Measurements from ENCODE around the gene TMEM61. TPM values are rescaled to one million over a fixed set of nuclear protein-coding genes. Genes with fewer than 3 reads are reported as not detected.

The TMEM61 gene
- total RNA-seq, 1 experiment from 2014 or later, result not detected

DNA sequence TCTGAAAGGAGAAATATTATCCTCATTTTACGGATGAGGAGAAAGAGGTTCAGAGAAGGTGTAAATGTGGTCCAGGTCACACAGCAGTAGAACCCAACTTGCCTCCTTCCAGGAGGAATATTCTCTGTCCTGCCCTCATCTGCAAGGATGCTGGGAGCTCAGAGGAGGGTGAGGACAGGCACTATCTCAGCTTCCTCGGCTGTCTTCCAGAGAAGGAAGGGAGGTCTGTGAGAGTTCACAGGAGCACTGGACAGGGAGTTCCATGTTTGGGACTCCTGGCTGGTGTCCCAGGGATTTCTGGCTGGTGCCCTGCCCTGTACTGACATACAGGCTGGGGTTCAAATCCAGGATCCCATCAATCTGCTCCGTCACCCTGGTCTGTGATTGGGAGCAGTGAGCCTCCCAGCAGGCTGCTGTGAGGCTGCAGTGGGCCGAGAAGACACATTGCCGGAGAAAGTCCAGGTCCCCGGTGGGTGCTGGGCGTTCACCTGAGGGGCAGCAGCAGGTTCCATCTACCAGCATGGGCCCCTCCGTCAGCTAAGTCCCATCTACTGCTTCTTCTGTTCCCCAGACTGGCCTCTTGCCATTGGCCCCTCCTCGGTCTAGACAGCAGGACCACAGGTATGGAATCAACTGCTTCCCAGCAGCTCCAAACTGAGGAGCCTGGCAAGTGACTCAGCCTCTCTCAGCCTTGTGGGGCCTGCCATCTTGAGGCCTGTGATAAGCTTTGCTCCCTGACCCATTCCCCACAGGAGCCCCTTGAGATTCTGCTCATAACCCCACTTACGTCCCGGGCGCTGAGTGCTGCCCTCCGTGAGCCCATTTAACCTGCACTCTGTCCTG is 9.8 kb downstream of the TMEM61 start:
- DNase-seq, result no peak
- Mint-ChIP-seq H3K36me3 (ENCODE audit: insufficient read depth, unreplicated experiment) (no peaks in the 10 kb centered on the region), H3K4me1 (ENCODE audit: low read depth, unreplicated experiment) (no peaks in the 10 kb centered on the region), H3K27ac (ENCODE audit: unreplicated experiment) (no peak overlapping the region), H3K27me3 (ENCODE audit: insufficient read depth, unreplicated experiment) (no peaks in the 10 kb centered on the region), H3K4me3 (ENCODE audit: unreplicated experiment) (no peak overlapping the region), H3K9me3 (ENCODE audit: unreplicated experiment) (no peaks in the 10 kb centered on the region)
- Histone ChIP-seq H3K36me3 (ENCODE audit: control insufficient read depth, insufficient read depth, low read length) (no peaks in the 10 kb centered on the region), H3K4me3 (ENCODE audit: low read depth, low read length) (no peak overlapping the region), H3K4me1 (no peaks in the 10 kb centered on the region), H3K9me3 (no peaks in the 10 kb centered on the region), H3K27me3 (replicated peaks; ENCODE audit: control insufficient read depth, insufficient read depth, low read length) (no peaks in the 10 kb centered on the region)
- ChIA-PET CTCF (interaction anchor here (0.6 to 0.7 kb wide), 3 partner anchors 8 to 39 kb away, joined by 3 to 5 read pairs (median 3); partner anchors contain the start of gene BSND), POLR2A (no interaction called here)
- intact Hi-C loops (cut with micrococcal nuclease; ENCODE audit: unreplicated experiment), result loop anchor here (1.0 kb wide), 1 partner anchor 13 kb away; no protein-coding TSS in a partner anchor
- no peak for TF ChIP-seq CTCF (IDR thresholded peaks at IDR 0.05; ENCODE audit: insufficient read depth in 1 of 2, low read depth in 1 of 2, low read length in 1 of 2, severe bottlenecking in 1 of 2, unreplicated experiment in 1 of 2)
- BruUV-seq (replicated peaks), result no TSS peak

DNA sequence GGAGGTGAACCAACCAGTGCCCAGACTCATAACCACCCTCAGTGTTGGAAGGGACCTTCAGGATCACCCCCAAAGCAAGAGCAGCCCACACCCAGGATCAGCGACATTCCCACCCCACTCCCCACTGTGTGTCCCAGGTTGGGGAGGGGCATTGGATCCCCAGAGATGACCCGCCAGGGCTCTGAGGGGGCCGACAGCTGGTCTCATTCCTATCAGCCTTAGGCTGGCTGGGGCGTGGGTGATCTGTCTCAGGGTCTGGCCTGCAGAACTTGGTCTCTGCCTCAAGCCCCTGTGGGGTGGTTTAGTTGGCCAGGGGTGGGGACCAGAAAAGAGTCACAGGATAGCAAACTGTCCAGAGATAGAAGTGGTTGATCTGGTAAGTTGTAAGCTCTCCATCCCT is 10.5 kb downstream of the TMEM61 start:
- H3K4me3 ChIP-seq (ENCODE audit: low read depth, low read length), result no peak overlapping the region
- Mint-ChIP-seq H3K36me3 (ENCODE audit: insufficient read depth, unreplicated experiment) (no peaks in the 10 kb centered on the region), H3K27me3 (ENCODE audit: insufficient read depth, unreplicated experiment) (peaks cover 4% of the 10 kb centered on the region), H3K4me1 (ENCODE audit: low read depth, unreplicated experiment) (no peaks in the 10 kb centered on the region), H3K4me3 (ENCODE audit: unreplicated experiment) (no peak overlapping the region), H3K27ac (ENCODE audit: unreplicated experiment) (no peak overlapping the region), H3K9me3 (ENCODE audit: unreplicated experiment) (no peaks in the 10 kb centered on the region)
- no peaks in the 10 kb centered on the region for H3K27me3 ChIP-seq (replicated peaks; ENCODE audit: control insufficient read depth, insufficient read depth, low read length)
- no peak for DNase-seq
- no peaks in the 10 kb centered on the region for H3K4me1 ChIP-seq
- CTCF ChIA-PET, result interaction anchor here (0.6 kb wide), 1 partner anchor 40 kb away, joined by 5 read pairs; no protein-coding TSS in a partner anchor
- no peaks in the 10 kb centered on the region for H3K36me3 ChIP-seq (ENCODE audit: control insufficient read depth, insufficient read depth, low read length)
- TF ChIP-seq CTCF (IDR thresholded peaks at IDR 0.05; ENCODE audit: insufficient read depth in 1 of 2, low read depth in 1 of 2, low read length in 1 of 2, severe bottlenecking in 1 of 2, unreplicated experiment in 1 of 2), result no peak
- BruUV-seq (replicated peaks), result no TSS peak
- intact Hi-C loops (cut with micrococcal nuclease; ENCODE audit: unreplicated experiment), result loop anchor here (1.0 kb wide), 1 partner anchor 14 kb away; no protein-coding TSS in a partner anchor
- POLR2A ChIA-PET, result no interaction called here
- no peaks in the 10 kb centered on the region for H3K9me3 ChIP-seq

DNA sequence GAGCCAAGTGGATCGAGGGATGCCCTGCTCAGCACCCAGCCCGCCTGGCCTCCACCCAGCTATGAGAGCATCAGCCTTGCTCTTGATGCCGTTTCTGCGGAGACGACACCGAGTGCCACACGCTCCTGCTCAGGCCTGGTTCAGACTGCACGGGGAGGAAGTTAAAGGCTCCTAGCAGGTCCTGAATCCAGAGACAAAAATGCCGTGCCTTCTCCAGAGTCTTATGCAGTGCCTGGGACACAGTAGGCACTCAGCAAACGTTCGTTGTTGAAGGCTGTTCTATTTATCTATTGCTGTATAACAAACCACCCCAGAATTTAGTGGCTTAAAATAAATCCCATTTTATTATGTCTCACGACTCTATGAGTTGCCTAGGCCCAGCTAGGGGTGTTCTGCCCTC is 11.5 kb downstream of the TMEM61 start:
- no peaks in the 10 kb centered on the region for H3K36me3 Mint-ChIP-seq (ENCODE audit: insufficient read depth, unreplicated experiment)
- no TSS peak for BruUV-seq (replicated peaks)
- H3K4me1 ChIP-seq, result no peaks in the 10 kb centered on the region
- ChIA-PET CTCF (interaction anchor here (0.6 kb wide), 1 partner anchor 87 kb away, joined by 5 read pairs; no protein-coding TSS in a partner anchor), POLR2A (no interaction called here)
- H3K4me3 Mint-ChIP-seq (ENCODE audit: unreplicated experiment), result no peak overlapping the region
- no peaks in the 10 kb centered on the region for H3K36me3 ChIP-seq (ENCODE audit: control insufficient read depth, insufficient read depth, low read length)
- no peak for DNase-seq
- H3K9me3 ChIP-seq, result no peaks in the 10 kb centered on the region
- TF ChIP-seq CTCF (IDR thresholded peaks at IDR 0.05; ENCODE audit: insufficient read depth in 1 of 2, low read depth in 1 of 2, low read length in 1 of 2, severe bottlenecking in 1 of 2, unreplicated experiment in 1 of 2), result no peak
- H3K4me1 Mint-ChIP-seq (ENCODE audit: low read depth, unreplicated experiment), result peaks cover 8% of the 10 kb centered on the region
- H3K9me3 Mint-ChIP-seq (ENCODE audit: unreplicated experiment), result no peaks in the 10 kb centered on the region
- H3K27me3 Mint-ChIP-seq (ENCODE audit: insufficient read depth, unreplicated experiment), result peaks cover 4% of the 10 kb centered on the region
- no peak overlapping the region for H3K27ac Mint-ChIP-seq (ENCODE audit: unreplicated experiment)
- no peaks in the 10 kb centered on the region for H3K27me3 ChIP-seq (replicated peaks; ENCODE audit: control insufficient read depth, insufficient read depth, low read length)
- H3K4me3 ChIP-seq (ENCODE audit: low read depth, low read length), result no peak overlapping the region
- intact Hi-C loops (cut with micrococcal nuclease; ENCODE audit: unreplicated experiment), result no loop called here
